ENCODE results near the gene ZNF75A. TPM values are rescaled to one million over a fixed set of nuclear protein-coding genes. Genes with fewer than 3 reads are reported as not detected.

Gene ZNF75A
- total and polyA plus RNA-seq, 2 experiments from 2014 or later, result 29.6 to 36.9 TPM

DNA sequence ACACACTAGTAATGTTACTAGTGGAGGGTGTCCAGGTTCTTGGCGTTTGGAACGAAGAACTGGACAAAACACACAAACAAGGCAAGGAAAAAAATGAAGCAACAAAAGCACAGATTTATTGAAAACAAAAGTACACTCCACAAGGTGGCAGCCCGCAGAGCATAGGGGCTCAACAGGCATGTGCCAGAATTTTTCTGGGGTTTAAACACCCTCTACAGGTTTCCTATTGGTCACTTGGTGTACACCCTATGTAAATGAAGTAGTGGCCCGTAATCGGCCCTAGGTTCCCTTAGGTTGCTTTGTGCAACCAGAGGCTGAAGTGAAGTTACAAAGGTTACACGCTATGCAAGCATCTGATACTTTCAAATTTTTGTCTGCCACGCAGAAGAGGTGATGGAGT, 58.5 kb downstream of the ZNF75A start:
- ATAC-seq (no peak), DNase-seq (ENCODE audit: low spot score) (peak; percentile 5)
- no peaks in the 10 kb centered on the region for H3K9me2 ChIP-seq (ENCODE audit: insufficient read depth)
- no peak overlapping the region for H2AFZ ChIP-seq
- H4K20me1 ChIP-seq (replicated peaks; ENCODE audit: insufficient read depth), result no peaks in the 10 kb centered on the region
- H3K4me1 ChIP-seq (ENCODE audit: insufficient read depth), result no peaks in the 10 kb centered on the region
- Mint-ChIP-seq H3K27ac (no peak overlapping the region), H3K4me3 (no peak overlapping the region), H3K36me3 (ENCODE audit: low read depth) (no peaks in the 10 kb centered on the region; the same call in 2 of the 3 replicates), H3K4me1 (no peaks in the 10 kb centered on the region), H3K9me3 (peaks cover 42% of the 10 kb centered on the region), H3K27me3 (ENCODE audit: insufficient read depth, low read depth, poor library complexity) (peaks cover 4% of the 10 kb centered on the region)
- H3K36me3 ChIP-seq (ENCODE audit: insufficient read depth), result no peaks in the 10 kb centered on the region; the same call in 1 of the 2 replicates
- TF ChIP-seq, protein P1, sequence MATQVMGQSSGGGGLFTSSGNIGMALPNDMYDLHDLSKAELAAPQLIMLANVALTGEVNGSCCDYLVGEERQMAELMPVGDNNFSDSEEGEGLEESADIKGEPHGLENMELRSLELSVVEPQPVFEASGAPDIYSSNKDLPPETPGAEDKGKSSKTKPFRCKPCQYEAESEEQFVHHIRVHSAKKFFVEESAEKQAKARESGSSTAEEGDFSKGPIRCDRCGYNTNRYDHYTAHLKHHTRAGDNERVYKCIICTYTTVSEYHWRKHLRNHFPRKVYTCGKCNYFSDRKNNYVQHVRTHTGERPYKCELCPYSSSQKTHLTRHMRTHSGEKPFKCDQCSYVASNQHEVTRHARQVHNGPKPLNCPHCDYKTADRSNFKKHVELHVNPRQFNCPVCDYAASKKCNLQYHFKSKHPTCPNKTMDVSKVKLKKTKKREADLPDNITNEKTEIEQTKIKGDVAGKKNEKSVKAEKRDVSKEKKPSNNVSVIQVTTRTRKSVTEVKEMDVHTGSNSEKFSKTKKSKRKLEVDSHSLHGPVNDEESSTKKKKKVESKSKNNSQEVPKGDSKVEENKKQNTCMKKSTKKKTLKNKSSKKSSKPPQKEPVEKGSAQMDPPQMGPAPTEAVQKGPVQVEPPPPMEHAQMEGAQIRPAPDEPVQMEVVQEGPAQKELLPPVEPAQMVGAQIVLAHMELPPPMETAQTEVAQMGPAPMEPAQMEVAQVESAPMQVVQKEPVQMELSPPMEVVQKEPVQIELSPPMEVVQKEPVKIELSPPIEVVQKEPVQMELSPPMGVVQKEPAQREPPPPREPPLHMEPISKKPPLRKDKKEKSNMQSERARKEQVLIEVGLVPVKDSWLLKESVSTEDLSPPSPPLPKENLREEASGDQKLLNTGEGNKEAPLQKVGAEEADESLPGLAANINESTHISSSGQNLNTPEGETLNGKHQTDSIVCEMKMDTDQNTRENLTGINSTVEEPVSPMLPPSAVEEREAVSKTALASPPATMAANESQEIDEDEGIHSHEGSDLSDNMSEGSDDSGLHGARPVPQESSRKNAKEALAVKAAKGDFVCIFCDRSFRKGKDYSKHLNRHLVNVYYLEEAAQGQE (IDR thresholded peaks at IDR 0.05; ENCODE audit: unreplicated experiment), result no peak
- TF ChIP-seq, protein P2, sequence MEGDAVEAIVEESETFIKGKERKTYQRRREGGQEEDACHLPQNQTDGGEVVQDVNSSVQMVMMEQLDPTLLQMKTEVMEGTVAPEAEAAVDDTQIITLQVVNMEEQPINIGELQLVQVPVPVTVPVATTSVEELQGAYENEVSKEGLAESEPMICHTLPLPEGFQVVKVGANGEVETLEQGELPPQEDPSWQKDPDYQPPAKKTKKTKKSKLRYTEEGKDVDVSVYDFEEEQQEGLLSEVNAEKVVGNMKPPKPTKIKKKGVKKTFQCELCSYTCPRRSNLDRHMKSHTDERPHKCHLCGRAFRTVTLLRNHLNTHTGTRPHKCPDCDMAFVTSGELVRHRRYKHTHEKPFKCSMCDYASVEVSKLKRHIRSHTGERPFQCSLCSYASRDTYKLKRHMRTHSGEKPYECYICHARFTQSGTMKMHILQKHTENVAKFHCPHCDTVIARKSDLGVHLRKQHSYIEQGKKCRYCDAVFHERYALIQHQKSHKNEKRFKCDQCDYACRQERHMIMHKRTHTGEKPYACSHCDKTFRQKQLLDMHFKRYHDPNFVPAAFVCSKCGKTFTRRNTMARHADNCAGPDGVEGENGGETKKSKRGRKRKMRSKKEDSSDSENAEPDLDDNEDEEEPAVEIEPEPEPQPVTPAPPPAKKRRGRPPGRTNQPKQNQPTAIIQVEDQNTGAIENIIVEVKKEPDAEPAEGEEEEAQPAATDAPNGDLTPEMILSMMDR (conservative IDR thresholded peaks at IDR 0.05; ENCODE audit: low read depth in 2 of 2), result 0 out of 4 replicates have a peak, but pooled peaks of 1 of the 2 experiments have one; percentile 1
- H3K27me3 ChIP-seq (ENCODE audit: insufficient read depth), result no peaks in the 10 kb centered on the region
- no peak overlapping the region for H3K4me2 ChIP-seq
- H3K79me2 ChIP-seq (replicated peaks; ENCODE audit: insufficient read depth), result no peaks in the 10 kb centered on the region
- H3K27ac ChIP-seq (ENCODE audit: low read depth), result no peak overlapping the region
- H3K4me3 ChIP-seq, result no peak overlapping the region
- no peaks in the 10 kb centered on the region for H3F3A ChIP-seq (replicated peaks; ENCODE audit: low read depth)

DNA sequence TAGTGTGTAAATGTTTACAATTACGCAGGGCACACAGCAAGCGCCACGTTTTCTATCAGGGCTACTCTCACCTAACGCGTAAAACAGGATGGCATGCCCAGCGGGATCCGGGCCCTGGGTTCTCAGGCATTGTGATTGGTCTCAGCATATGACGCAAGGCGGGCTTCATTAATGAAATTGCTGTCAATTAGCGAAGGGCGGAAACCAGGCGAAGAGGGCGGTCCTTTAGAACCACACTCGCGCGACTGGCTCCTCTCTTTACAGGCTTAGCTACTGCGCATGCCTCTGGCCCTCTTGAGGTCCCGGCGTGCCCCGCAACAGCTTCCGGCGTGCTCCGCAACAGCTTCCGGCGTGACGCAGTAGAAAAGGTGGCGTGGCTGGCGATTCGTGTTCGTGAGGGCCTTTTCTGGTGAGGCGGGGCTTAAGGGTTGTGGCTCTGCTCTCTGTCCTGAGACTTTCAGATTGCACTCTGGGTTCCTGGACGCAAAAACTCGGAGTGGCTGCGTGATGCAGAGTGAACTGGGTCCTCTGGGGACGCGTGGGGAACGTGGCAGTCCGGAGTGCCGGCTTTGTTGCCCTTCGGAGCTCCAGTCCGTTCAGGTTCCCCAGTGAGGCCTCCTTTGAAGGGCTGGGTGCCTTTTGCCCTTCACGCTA, 59.6 kb downstream of the ZNF75A start:
- Mint-ChIP-seq H3K4me1 (no peaks in the 10 kb centered on the region), H3K9me3 (peaks cover 35% of the 10 kb centered on the region), H3K27me3 (ENCODE audit: insufficient read depth, low read depth, poor library complexity) (peaks cover 2% of the 10 kb centered on the region), H3K4me3 (no peak overlapping the region), H3K27ac (no peak overlapping the region), H3K36me3 (ENCODE audit: low read depth) (no peaks in the 10 kb centered on the region; the same call in 2 of the 3 replicates)
- Histone ChIP-seq H3K4me1 (ENCODE audit: insufficient read depth) (no peaks in the 10 kb centered on the region), H3K9me2 (ENCODE audit: insufficient read depth) (no peaks in the 10 kb centered on the region), H4K20me1 (replicated peaks; ENCODE audit: insufficient read depth) (no peaks in the 10 kb centered on the region), H3F3A (replicated peaks; ENCODE audit: low read depth) (no peaks in the 10 kb centered on the region), H3K4me2 (no peak overlapping the region; the same call in 1 of the 2 replicates), H3K27me3 (ENCODE audit: insufficient read depth) (no peaks in the 10 kb centered on the region), H3K79me2 (replicated peaks; ENCODE audit: insufficient read depth) (no peaks in the 10 kb centered on the region), H2AFZ (peak overlapping the region; percentile 80), H3K36me3 (ENCODE audit: insufficient read depth) (no peaks in the 10 kb centered on the region; the same call in 1 of the 2 replicates), H3K4me3 (0 out of 2 replicates have a peak overlapping the region, but pooled peaks have one; percentile 20), H3K27ac (ENCODE audit: low read depth) (no peak overlapping the region)
- DNase-seq (ENCODE audit: low spot score) (peak; percentile 56), ATAC-seq (peak; percentile 73)
- TF ChIP-seq POLR2AphosphoS5 (IDR thresholded peaks at IDR 0.05; ENCODE audit: low read depth) (no peak), ZNF114 (CRISPR knock-in tag; IDR thresholded peaks at IDR 0.05) (no peak), EZH2phosphoT487 (IDR thresholded peaks at IDR 0.05; ENCODE audit: unreplicated experiment) (no peak), CREB1 (CRISPR knock-in tag; IDR thresholded peaks at IDR 0.05; ENCODE audit: low read depth) (no peak), NANOG (IDR thresholded peaks at IDR 0.05; ENCODE audit: borderline replicate concordance) (no peak), ZNF331 (CRISPR knock-in tag; IDR thresholded peaks at IDR 0.05; ENCODE audit: low read depth) (no peak)
- TF ChIP-seq, protein P3, sequence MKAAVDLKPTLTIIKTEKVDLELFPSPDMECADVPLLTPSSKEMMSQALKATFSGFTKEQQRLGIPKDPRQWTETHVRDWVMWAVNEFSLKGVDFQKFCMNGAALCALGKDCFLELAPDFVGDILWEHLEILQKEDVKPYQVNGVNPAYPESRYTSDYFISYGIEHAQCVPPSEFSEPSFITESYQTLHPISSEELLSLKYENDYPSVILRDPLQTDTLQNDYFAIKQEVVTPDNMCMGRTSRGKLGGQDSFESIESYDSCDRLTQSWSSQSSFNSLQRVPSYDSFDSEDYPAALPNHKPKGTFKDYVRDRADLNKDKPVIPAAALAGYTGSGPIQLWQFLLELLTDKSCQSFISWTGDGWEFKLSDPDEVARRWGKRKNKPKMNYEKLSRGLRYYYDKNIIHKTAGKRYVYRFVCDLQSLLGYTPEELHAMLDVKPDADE (IDR thresholded peaks at IDR 0.05), result no peak
- TF ChIP-seq, protein P1 (IDR thresholded peaks at IDR 0.05; ENCODE audit: unreplicated experiment), result no peak
